ENCODE data around the gene RNF13.
A peak's percentile ranks its signal among the peaks of the same experiment; 100 is the strongest.

The RNF13 gene

GRCh38 chr3:150005243-150006112 is 192.5 kb downstream of the RNF13 start:
- no peak for TF ChIP-seq CTCF (conservative IDR thresholded peaks at IDR 0.05; ENCODE audit: low read depth, low read length)
- DNase-seq (ENCODE audit: low read depth), result peak; percentile 44
- no peak overlapping the region for H3K4me3 ChIP-seq (ENCODE audit: low read depth, low read length)

DNA sequence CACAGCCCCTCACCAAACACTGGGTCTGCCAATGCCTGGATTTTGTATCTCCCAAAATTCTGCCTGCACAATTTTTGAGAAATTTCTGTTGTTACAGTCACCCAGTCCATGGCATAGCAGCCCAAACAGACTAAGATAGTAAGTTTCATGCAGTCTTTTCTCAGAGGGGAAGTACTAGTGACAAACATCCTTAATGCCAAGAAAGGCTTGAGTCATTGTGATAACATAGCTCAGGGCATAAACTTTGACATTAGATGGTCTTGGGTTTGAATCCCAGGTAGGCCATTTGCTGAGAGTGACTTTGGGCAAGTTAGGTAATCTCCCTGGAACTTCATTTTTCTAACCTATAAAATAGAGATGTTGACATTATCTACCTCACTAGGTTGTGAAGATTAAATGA is 193.8 kb downstream of the RNF13 start:
- TF ChIP-seq CTCF (conservative IDR thresholded peaks at IDR 0.05; ENCODE audit: low read depth, low read length), result no peak
- no peak for DNase-seq (ENCODE audit: low read depth)
- no peak overlapping the region for H3K4me3 ChIP-seq (ENCODE audit: low read depth, low read length)

Measured in choroid plexus epithelial cell (primary cell).